B cell (primary cell): ENCODE measurements around the gene MAS1L. TPM values are rescaled to one million over a fixed set of nuclear protein-coding genes. Genes with fewer than 3 reads are reported as not detected.

ENCODE experiments used
- ATAC-seq: fragments of 200-7000 bp; cut with Tn5 transposase; one replicate; pipeline ENCODE4 v1.10.0; 2021; ENCODE audit warnings: low read depth, mild to moderate bottlenecking, moderate number of reproducible peaks, moderate library complexity
- CTCF ChIA-PET: fragments of 350-600 bp; sonication (Branson Sonifier 250); formaldehyde crosslinking; loops from one replicate; lab custom pipeline; 2021; ENCODE audit warnings: antibody characterized with exemption, inconsistent platforms; lab: Charles Lee
- POLR2A ChIA-PET: fragments of 350-600 bp; sonication (Branson Sonifier 250); formaldehyde crosslinking; loops from one replicate; lab custom pipeline; 2021; ENCODE audit warnings: antibody characterized with exemption; lab: Charles Lee
- DNase-seq: peaks from one replicate; pipeline ENCODE4 v3.0.0; 2013
- H2AFZ ChIP-seq: 2 replicates; pipeline ENCODE4 v1.6.1; 2012; ENCODE audit warnings: mild to moderate bottlenecking, low read depth, low read length; ENCODE audit not compliant: insufficient read depth, poor library complexity, severe bottlenecking
- H3K27ac ChIP-seq, 2 donors: 1 replicate in 1 of 2; 2 replicates in 1 of 2; pipeline ENCODE4 v1.5.1; 2012 to 2013; ENCODE audit warnings: low read length in 2 of 2, mild to moderate bottlenecking in 2 of 2, moderate library complexity in 1 of 2
- H3K27me3 ChIP-seq, 4 experiments: fragments of 200-600 bp in 1 of 4; sonication (generic) in 1 of 4; replicated peaks in 1 of 4; 1 replicate in 2 of 4; 2 replicates in 2 of 4; pipeline versions ENCODE4 v1.6.1 to v1.7.0; 2013 to 2016; ENCODE audit warnings: low read length in 3 of 4, mild to moderate bottlenecking in 2 of 4, mixed read lengths in 1 of 4, moderate library complexity in 1 of 4; ENCODE audit not compliant: insufficient read depth in 4 of 4, control insufficient read depth in 3 of 4; ENCODE audit errors: control extremely low read depth in 1 of 4
- H3K36me3 ChIP-seq, 2 experiments: replicated peaks in 1 of 2; 1 replicate in 1 of 2; 2 replicates in 1 of 2; pipeline versions ENCODE4 v1.6.1 to v1.7.1; 2013; ENCODE audit warnings: low read length in 1 of 2; ENCODE audit not compliant: insufficient read depth in 2 of 2, control insufficient read depth in 1 of 2; ENCODE audit errors: control extremely low read depth in 1 of 2, extremely low read depth in 1 of 2
- H3K4me1 ChIP-seq, 2 donors: fragments of 200-600 bp in 1 of 2; sonication (generic) in 1 of 2; 1 replicate in 1 of 2; 2 replicates in 1 of 2; pipeline versions ENCODE4 v1.5.1 to v1.6.1; 2013 to 2017; ENCODE audit warnings: low read length in 2 of 2; ENCODE audit not compliant: control insufficient read depth in 2 of 2, insufficient read depth in 2 of 2
- H3K4me2 ChIP-seq: replicated peaks from 2 replicates; pipeline ENCODE3; 2012; ENCODE audit warnings: mild to moderate bottlenecking, low read depth, low read length; ENCODE audit not compliant: poor library complexity, severe bottlenecking
- H3K4me3 ChIP-seq, 5 experiments: fragments of 200-600 bp in 1 of 5; sonication (generic) in 1 of 5; 1 replicate in 3 of 5; 2 replicates in 2 of 5; pipeline versions ENCODE4 v1.5.1 to v1.7.0; 2011 to 2016; ENCODE audit warnings: low read length in 4 of 5, mild to moderate bottlenecking in 4 of 5, low read depth in 2 of 5, control low read depth in 1 of 5, moderate library complexity in 1 of 5; ENCODE audit not compliant: insufficient read depth in 1 of 5; ENCODE audit errors: control extremely low read depth in 1 of 5, extremely low read depth in 1 of 5
- H3K79me2 ChIP-seq: fragments of 200-600 bp; sonication (generic); one replicate; pipeline ENCODE4 v1.6.0; 2016; ENCODE audit warnings: low read length; ENCODE audit not compliant: control insufficient read depth, insufficient read depth
- H3K9ac ChIP-seq: fragments of 200-600 bp; sonication (generic); 2 replicates; pipeline ENCODE4 v1.6.1; 2017; ENCODE audit warnings: mild to moderate bottlenecking, low read length, moderate library complexity
- H3K9me3 ChIP-seq, 3 donors: one replicate each; pipeline versions ENCODE4 v1.6.1 to v1.7.1; 2013; ENCODE audit warnings: low read length in 2 of 3; ENCODE audit not compliant: control insufficient read depth in 2 of 3, insufficient read depth in 1 of 3; ENCODE audit errors: control extremely low read depth in 1 of 3
- H4K20me1 ChIP-seq: 2 replicates; pipeline ENCODE4 v1.6.0; 2012; ENCODE audit warnings: mild to moderate bottlenecking, low read length; ENCODE audit not compliant: insufficient read depth, control insufficient read depth, poor library complexity, severe bottlenecking
- H3K27ac Mint-ChIP-seq: one replicate; pipeline ENCODE4 v1.8.0; 2021; ENCODE audit warnings: mixed read lengths
- H3K27me3 Mint-ChIP-seq: one replicate; pipeline ENCODE4 v1.8.0; 2021; ENCODE audit warnings: mixed read lengths
- H3K4me1 Mint-ChIP-seq: one replicate; pipeline ENCODE4 v1.8.0; 2021; ENCODE audit warnings: mixed read lengths
- H3K4me3 Mint-ChIP-seq: one replicate; pipeline ENCODE4 v1.8.0; 2021; ENCODE audit warnings: mixed read lengths
- H3K9me3 Mint-ChIP-seq: one replicate; pipeline ENCODE4 v1.8.0; 2022; ENCODE audit warnings: mixed read lengths; ENCODE audit not compliant: insufficient read depth
- CTCF ChIP-seq: fragments of 200-600 bp; IDR thresholded peaks from one replicate; pipeline ENCODE4 v1.8.0; 2022; ENCODE audit warnings: antibody characterized with exemption, mild to moderate bottlenecking
- EZH2 ChIP-seq: IDR thresholded peaks from 2 replicates; pipeline ENCODE4 v1.6.1; 2012; ENCODE audit warnings: borderline replicate concordance, low read depth, mild to moderate bottlenecking, moderate library complexity, low read length; ENCODE audit not compliant: insufficient read depth, poor library complexity, severe bottlenecking
- WGBS: methylation state at CpG from one replicate; pipeline ENCODE4 v1.1.5; 2013; ENCODE audit warnings: missing lambda C conversion rate; ENCODE audit not compliant: insufficient coverage; 5-methylcytosine and 5-hydroxymethylcytosine counted together
- intact Hi-C: fragments of 100-400 bp; cut with micrococcal nuclease; formaldehyde crosslinking; loops from one replicate; pipeline ENCODE4 v1.10.0; 2022
- polyA plus RNA-seq: library from polyadenylated mRNA; depleted of rRNA; stranded (reverse); fragments of >200 nt; gene quantifications from 2 replicates; pipeline ENCODE4 v1.2.3, GENCODE V29; 2012
- total RNA-seq, 2 donors: library from RNA; stranded (reverse); fragments of 120-200 nt in 1 of 2; gene quantifications; 1 replicate in 1 of 2; 2 replicates in 1 of 2; pipeline versions ENCODE4 v1.2.3 to v1.2.4, GENCODE V29; 2013 to 2022

The MAS1L gene
- total and polyA plus RNA-seq, 2 donors (not counting 1 experiment from before 2014, with no cell fraction given), result not detected

GRCh38 chr6:29531668-29532067 is 43.9 kb upstream of the MAS1L start:
- H3K36me3 ChIP-seq, result no peaks in the 10 kb centered on the region
- CTCF ChIA-PET, result no interaction called here
- DNase-seq (no peak), ATAC-seq (no peak)
- H3K4me3 Mint-ChIP-seq, result no peak overlapping the region
- H3K4me2 ChIP-seq, result no peak overlapping the region
- H3K9me3 ChIP-seq, result no peaks in the 10 kb centered on the region
- intact Hi-C loops, result no loop called here
- no peaks in the 10 kb centered on the region for H3K79me2 ChIP-seq
- no peaks in the 10 kb centered on the region for H3K4me1 Mint-ChIP-seq
- WGBS, result 49% methylated on average over 3 of the region's 3 CpGs
- no peak for TF ChIP-seq EZH2
- TF ChIP-seq CTCF, result no peak
- H3K4me1 ChIP-seq, result no peaks in the 10 kb centered on the region
- no peak overlapping the region for H3K9ac ChIP-seq
- H2AFZ ChIP-seq, result no peak overlapping the region
- no peaks in the 10 kb centered on the region for H4K20me1 ChIP-seq
- no peaks in the 10 kb centered on the region for H3K9me3 Mint-ChIP-seq
- no peak overlapping the region for H3K27ac Mint-ChIP-seq
- no peak overlapping the region for H3K4me3 ChIP-seq
- peaks cover 0 to 3% (median 0%) of the 10 kb centered on the region in 4 experiments for H3K27me3 ChIP-seq
- POLR2A ChIA-PET, result interaction anchor here (0.6 kb wide), 1 partner anchor 205 kb away, joined by 12 read pairs; no protein-coding TSS in a partner anchor
- H3K27me3 Mint-ChIP-seq, result peaks cover 15% of the 10 kb centered on the region
- no peak overlapping the region for H3K27ac ChIP-seq

- Histone ChIP-seq H3K9ac (no peak overlapping the region), H3K9me3 (no peaks in the 10 kb centered on the region), H2AFZ (no peak overlapping the region), H3K4me1 (no peaks in the 10 kb centered on the region), H3K27me3 (peaks cover 0 to 3% (median 0%) of the 10 kb centered on the region in 4 experiments), H3K36me3 (no peaks in the 10 kb centered on the region), H4K20me1 (no peaks in the 10 kb centered on the region), H3K4me2 (no peak overlapping the region), H3K4me3 (no peak overlapping the region), H3K79me2 (no peaks in the 10 kb centered on the region), H3K27ac (no peak overlapping the region)
- ATAC-seq, result no peak
- intact Hi-C loops, result no loop called here
- peaks cover 24% of the 10 kb centered on the region for H3K27me3 Mint-ChIP-seq
- TF ChIP-seq CTCF (no peak), EZH2 (no peak)
- H3K9me3 Mint-ChIP-seq, result no peaks in the 10 kb centered on the region
- no peak overlapping the region for H3K4me3 Mint-ChIP-seq
- ChIA-PET CTCF (no interaction called here), POLR2A (no interaction called here)
- WGBS, result 94% methylated on average over 2 of the region's 2 CpGs
- no peaks in the 10 kb centered on the region for H3K4me1 Mint-ChIP-seq
- DNase-seq, result no peak
- no peak overlapping the region for H3K27ac Mint-ChIP-seq
These were observed 43.0 kb upstream of the MAS1L start for GRCh38 chr6:29530671-29531310.
